ENCODE measurements around the gene PPM1H.

Gene PPM1H

GRCh38 chr12:62806244-62806836 is 128.6 kb downstream of the PPM1H start (continued):
- TF ChIP-seq ZSCAN23 (tag by site-specific recombination; IDR thresholded peaks at IDR 0.05) (no peak), ZIC2 (tag by site-specific recombination; IDR thresholded peaks at IDR 0.05) (no peak), ZSCAN16 (tag by site-specific recombination; IDR thresholded peaks at IDR 0.05) (no peak), TRIM28 (IDR thresholded peaks at IDR 0.05; ENCODE audit: borderline replicate concordance, low read length) (no peak), ZNF121 (tag by site-specific recombination; IDR thresholded peaks at IDR 0.05) (no peak), KLF7 (tag by site-specific recombination; IDR thresholded peaks at IDR 0.05; ENCODE audit: borderline replicate concordance) (no peak)

- no peak for TF ChIP-seq ZNF521 (tag by site-specific recombination; IDR thresholded peaks at IDR 0.05)
- no peak for TF ChIP-seq PRDM10 (tag by site-specific recombination; IDR thresholded peaks at IDR 0.05)
- no peak for TF ChIP-seq REST (tag by site-specific recombination; IDR thresholded peaks at IDR 0.05)
- TF ChIP-seq ZNF510 (tag by site-specific recombination; IDR thresholded peaks at IDR 0.05; ENCODE audit: insufficient replicate concordance) = no peak
- no peak for TF ChIP-seq ZNF639 (tag by site-specific recombination; IDR thresholded peaks at IDR 0.05)
- TF ChIP-seq ZNF768 (tag by site-specific recombination; IDR thresholded peaks at IDR 0.05) = no peak
- TF ChIP-seq KLF16 (tag by site-specific recombination; IDR thresholded peaks at IDR 0.05) = no peak
- TF ChIP-seq ZNF280D (tag by site-specific recombination; IDR thresholded peaks at IDR 0.05) = no peak
- Histone ChIP-seq H3K4me1 (ENCODE audit: control insufficient read depth, insufficient read depth, low read length) (0 out of 2 replicates have a peak, but pooled peaks cover 3% of the 10 kb centered on the region), H3K36me3 (ENCODE audit: control insufficient read depth in 2 of 2, insufficient read depth in 1 of 2, low read length in 2 of 2) (peaks cover 0 to 14% of the 10 kb centered on the region in 2 experiments; a peak in 1 of 3 replicates), H3K27ac (ENCODE audit: extremely low read depth, low read depth, low read length) (no peak overlapping the region), H3K9me3 (ENCODE audit: control insufficient read depth, insufficient read depth, low read depth, low read length) (no peaks in the 10 kb centered on the region), H3K4me3 (ENCODE audit: low read depth, low read length) (no peak overlapping the region)
- ChIA-PET POLR2A (no interaction called here), CTCF (no interaction called here)
These were observed 129.4 kb downstream of the PPM1H start for GRCh38 chr12:62805517-62805916.
